ENCODE data around the gene NFIX.

- TF ChIP-seq, protein P1, sequence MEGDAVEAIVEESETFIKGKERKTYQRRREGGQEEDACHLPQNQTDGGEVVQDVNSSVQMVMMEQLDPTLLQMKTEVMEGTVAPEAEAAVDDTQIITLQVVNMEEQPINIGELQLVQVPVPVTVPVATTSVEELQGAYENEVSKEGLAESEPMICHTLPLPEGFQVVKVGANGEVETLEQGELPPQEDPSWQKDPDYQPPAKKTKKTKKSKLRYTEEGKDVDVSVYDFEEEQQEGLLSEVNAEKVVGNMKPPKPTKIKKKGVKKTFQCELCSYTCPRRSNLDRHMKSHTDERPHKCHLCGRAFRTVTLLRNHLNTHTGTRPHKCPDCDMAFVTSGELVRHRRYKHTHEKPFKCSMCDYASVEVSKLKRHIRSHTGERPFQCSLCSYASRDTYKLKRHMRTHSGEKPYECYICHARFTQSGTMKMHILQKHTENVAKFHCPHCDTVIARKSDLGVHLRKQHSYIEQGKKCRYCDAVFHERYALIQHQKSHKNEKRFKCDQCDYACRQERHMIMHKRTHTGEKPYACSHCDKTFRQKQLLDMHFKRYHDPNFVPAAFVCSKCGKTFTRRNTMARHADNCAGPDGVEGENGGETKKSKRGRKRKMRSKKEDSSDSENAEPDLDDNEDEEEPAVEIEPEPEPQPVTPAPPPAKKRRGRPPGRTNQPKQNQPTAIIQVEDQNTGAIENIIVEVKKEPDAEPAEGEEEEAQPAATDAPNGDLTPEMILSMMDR (IDR thresholded peaks at IDR 0.05), result no peak
- TF ChIP-seq POLR2A (IDR thresholded peaks at IDR 0.05), result no peak
- TF ChIP-seq EP300 (IDR thresholded peaks at IDR 0.05), result no peak
These were observed 44.0 kb downstream of the NFIX start for GRCh38 chr19:13039211-13039789.

All from sigmoid colon (tissue), 4 donors.